SK-N-SH (cell line): Measurements from ENCODE around the gene CFAP251. TPM values are rescaled to one million over a fixed set of nuclear protein-coding genes. Genes with fewer than 3 reads are reported as not detected.

Experiments used
- CTCF ChIA-PET: fragments of 300-600, 350-600 bp; formaldehyde crosslinking; extraction: SDS; loops from one replicate; lab custom pipeline; 2021; lab: Yijun Ruan, JAX
- POLR2A ChIA-PET: fragments of 350-600 bp; sonication (Branson Sonifier 250); formaldehyde crosslinking; extraction: SDS; loops from one replicate; lab custom pipeline; 2020; ENCODE audit warnings: antibody characterized with exemption, inconsistent platforms; lab: Yijun Ruan, JAX
- DNase-seq: peaks from one replicate; pipeline ENCODE4 v3.0.0; 2012
- H2AFZ ChIP-seq: fragments of 200-600 bp; sonication (generic); 2 replicates; pipeline ENCODE4 v1.8.1; 2016; ENCODE audit warnings: antibody characterized with exemption, mild to moderate bottlenecking, low read depth
- H3F3A ChIP-seq: fragments of 200-600 bp; sonication (generic); replicated peaks from 2 replicates; pipeline ENCODE3; 2016; ENCODE audit warnings: antibody characterized with exemption, mild to moderate bottlenecking; ENCODE audit not compliant: insufficient read depth
- H3K27ac ChIP-seq, 2 experiments: fragments of 200-500 bp in 1 of 2; fragments of 200-600 bp in 1 of 2; sonication (Bioruptor generic) in 1 of 2; sonication (generic), shearing (Covaris generic) in 1 of 2; 2 replicates each; pipeline versions ENCODE4 v1.5.1 to v1.6.1; 2014 to 2016; ENCODE audit warnings: low read depth in 2 of 2, inconsistent platforms in 1 of 2, low read length in 1 of 2, mild to moderate bottlenecking in 1 of 2, mixed read lengths in 1 of 2
- H3K27me3 ChIP-seq: fragments of 200-600 bp; sonication (generic), shearing (Covaris generic); 2 replicates; pipeline ENCODE4 v1.6.1; 2016; ENCODE audit warnings: mixed run types; ENCODE audit not compliant: insufficient read depth
- H3K36me3 ChIP-seq, 2 experiments: fragments of 200-500 bp in 1 of 2; fragments of 200-600 bp in 1 of 2; sonication (Bioruptor generic) in 1 of 2; sonication (generic) in 1 of 2; replicated peaks in 1 of 2; 2 replicates each; pipeline versions ENCODE3 to v1.5.1; 2014 to 2016; ENCODE audit warnings: low read length in 1 of 2, mild to moderate bottlenecking in 1 of 2; ENCODE audit not compliant: insufficient read depth in 2 of 2, control insufficient read depth in 1 of 2
- H3K4me1 ChIP-seq, 2 experiments: fragments of 200-500 bp in 1 of 2; fragments of 200-600 bp in 1 of 2; sonication (Bioruptor generic) in 1 of 2; sonication (generic), shearing (Covaris generic) in 1 of 2; 2 replicates each; pipeline versions ENCODE4 v1.5.1 to v1.6.1; 2014 to 2016; ENCODE audit warnings: low read depth in 1 of 2, low read length in 1 of 2, mixed run types in 1 of 2; ENCODE audit not compliant: insufficient read depth in 2 of 2, control insufficient read depth in 1 of 2
- H3K4me2 ChIP-seq: fragments of 200-600 bp; sonication (generic), shearing (Covaris generic); 2 replicates; pipeline ENCODE4 v1.6.1; 2017; ENCODE audit warnings: mixed run types
- H3K4me3 ChIP-seq, 2 experiments: fragments of 200-500 bp in 1 of 2; fragments of 200-600 bp in 1 of 2; sonication (Bioruptor generic) in 1 of 2; sonication (generic), shearing (Covaris generic) in 1 of 2; 2 replicates each; pipeline versions ENCODE4 v1.5.1 to v1.8.1; 2014 to 2016; ENCODE audit warnings: low read depth in 2 of 2, inconsistent platforms in 1 of 2, low read length in 1 of 2, mild to moderate bottlenecking in 1 of 2, mixed read lengths in 1 of 2, moderate library complexity in 1 of 2
- H3K79me2 ChIP-seq: fragments of 200-600 bp; sonication (generic); 2 replicates; pipeline ENCODE4 v1.8.1; 2017; ENCODE audit warnings: mild to moderate bottlenecking; ENCODE audit not compliant: insufficient read depth
- H3K9ac ChIP-seq: fragments of 200-600 bp; sonication (generic); 2 replicates; pipeline ENCODE4 v1.6.1; 2017; ENCODE audit warnings: mixed run types
- H3K9me2 ChIP-seq: fragments of 200-600 bp; sonication (generic); 2 replicates; pipeline ENCODE4 v1.6.1; 2017; ENCODE audit warnings: mixed run types
- H3K9me3 ChIP-seq: fragments of 200-600 bp; sonication (generic); 2 replicates; pipeline ENCODE4 v1.6.1; 2017; ENCODE audit warnings: mixed run types, mild to moderate bottlenecking, moderate library complexity
- H4K20me1 ChIP-seq: fragments of 200-600 bp; sonication (generic); 2 replicates; pipeline ENCODE4 v1.6.1; 2017; ENCODE audit warnings: mild to moderate bottlenecking, mixed run types; ENCODE audit not compliant: insufficient read depth
- FOXM1 ChIP-seq: IDR thresholded peaks from 2 replicates; pipeline ENCODE4 v1.4.0; 2012; ENCODE audit warnings: low read depth, mild to moderate bottlenecking
- IRF3 ChIP-seq: fragments of 150-350 bp; IDR thresholded peaks from 2 replicates; pipeline ENCODE4 v1.6.1; 2016; ENCODE audit warnings: mild to moderate bottlenecking, low read depth, low read length
- NRF1 ChIP-seq: IDR thresholded peaks from 2 replicates; pipeline ENCODE4 v1.6.1; 2012; ENCODE audit warnings: low read depth, mild to moderate bottlenecking, low read length
- RAD21 ChIP-seq: IDR thresholded peaks from 2 replicates; pipeline ENCODE4 v1.6.1; 2012; ENCODE audit warnings: mild to moderate bottlenecking, low read length
- SMC3 ChIP-seq: IDR thresholded peaks from 2 replicates; pipeline ENCODE4 v1.6.1; 2012; ENCODE audit warnings: low read depth, low read length, improper control_type of control experiment
- TAF1 ChIP-seq: IDR thresholded peaks from 2 replicates; pipeline ENCODE4 v1.6.1; 2012; ENCODE audit warnings: low read depth, mild to moderate bottlenecking, low read length, moderate library complexity, borderline replicate concordance
- TEAD4 ChIP-seq: IDR thresholded peaks from 2 replicates; pipeline ENCODE4 v1.4.0; 2012; ENCODE audit warnings: mild to moderate bottlenecking, borderline replicate concordance; ENCODE audit not compliant: insufficient read depth
- WGBS: methylation state at CpG from one replicate; pipeline ENCODE4 v1.1.6; 2017; ENCODE audit warnings: low lambda C conversion rate; 5-methylcytosine and 5-hydroxymethylcytosine counted together
- polyA plus RNA-seq, 3 experiments: library from polyadenylated mRNA; depleted of rRNA; stranded (reverse); fragments of >200 nt; gene quantifications; 2 replicates each; pipeline ENCODE4 v1.2.3, GENCODE V29; 2012
- TF ChIP-seq, protein P1 (sequence below): fragments of 200-600 bp; sonication (generic); IDR thresholded peaks from 2 replicates; pipeline ENCODE4 v1.6.1; 2017; ENCODE audit warnings: antibody characterized with exemption, mild to moderate bottlenecking, moderate library complexity

CFAP251 gene
- polyA plus RNA-seq, 1 of the 3 experiments (the other 2 are of a cell fraction) = 5.7 TPM

DNA sequence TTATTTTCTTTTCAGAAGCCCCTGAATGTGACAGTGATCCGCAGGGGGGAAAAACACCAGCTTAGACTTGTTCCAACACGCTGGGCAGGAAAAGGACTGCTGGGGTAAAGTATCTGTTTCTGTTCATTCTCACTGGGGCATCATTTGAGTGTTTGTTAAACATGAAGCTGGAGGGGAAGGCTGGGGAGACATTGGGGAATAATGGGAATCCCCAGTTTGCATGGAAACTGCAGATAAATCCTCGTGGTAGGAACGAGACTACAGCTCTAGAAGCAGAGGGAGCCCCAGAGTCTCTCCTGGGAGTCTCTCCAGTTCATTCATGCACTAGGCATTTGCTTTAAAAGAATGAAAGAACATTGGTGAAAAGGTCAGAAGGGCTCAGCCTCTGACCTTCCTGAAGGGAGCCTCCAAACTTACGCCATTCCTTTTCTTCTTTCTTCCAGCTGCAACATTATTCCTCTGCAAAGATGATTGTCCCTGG is 2.5 kb upstream of the CFAP251 start:
- POLR2A ChIA-PET = no interaction called here
- Histone ChIP-seq H3K36me3 (peaks cover 34 to 66% of the 10 kb centered on the region in 2 experiments), H3F3A (peaks cover 19% of the 10 kb centered on the region), H3K27me3 (no peaks in the 10 kb centered on the region), H3K9me3 (no peaks in the 10 kb centered on the region), H2AFZ (no peak overlapping the region), H3K9ac (0 out of 2 replicates have a peak overlapping the region, but pooled peaks have one; percentile 4), H3K4me3 (no peak overlapping the region), H3K79me2 (peaks cover 21% of the 10 kb centered on the region), H4K20me1 (no peaks in the 10 kb centered on the region), H3K4me1 (peaks cover 0 to 9% of the 10 kb centered on the region in 2 experiments; a peak in 1 of 4 replicates), H3K27ac (no peak overlapping the region; a peak in 1 of 4 replicates), H3K4me2 (no peak overlapping the region), H3K9me2 (no peaks in the 10 kb centered on the region)
- TF ChIP-seq, protein P1, sequence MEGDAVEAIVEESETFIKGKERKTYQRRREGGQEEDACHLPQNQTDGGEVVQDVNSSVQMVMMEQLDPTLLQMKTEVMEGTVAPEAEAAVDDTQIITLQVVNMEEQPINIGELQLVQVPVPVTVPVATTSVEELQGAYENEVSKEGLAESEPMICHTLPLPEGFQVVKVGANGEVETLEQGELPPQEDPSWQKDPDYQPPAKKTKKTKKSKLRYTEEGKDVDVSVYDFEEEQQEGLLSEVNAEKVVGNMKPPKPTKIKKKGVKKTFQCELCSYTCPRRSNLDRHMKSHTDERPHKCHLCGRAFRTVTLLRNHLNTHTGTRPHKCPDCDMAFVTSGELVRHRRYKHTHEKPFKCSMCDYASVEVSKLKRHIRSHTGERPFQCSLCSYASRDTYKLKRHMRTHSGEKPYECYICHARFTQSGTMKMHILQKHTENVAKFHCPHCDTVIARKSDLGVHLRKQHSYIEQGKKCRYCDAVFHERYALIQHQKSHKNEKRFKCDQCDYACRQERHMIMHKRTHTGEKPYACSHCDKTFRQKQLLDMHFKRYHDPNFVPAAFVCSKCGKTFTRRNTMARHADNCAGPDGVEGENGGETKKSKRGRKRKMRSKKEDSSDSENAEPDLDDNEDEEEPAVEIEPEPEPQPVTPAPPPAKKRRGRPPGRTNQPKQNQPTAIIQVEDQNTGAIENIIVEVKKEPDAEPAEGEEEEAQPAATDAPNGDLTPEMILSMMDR = no peak
- TF ChIP-seq FOXM1 = no peak
- no peak for TF ChIP-seq IRF3
- no peak for TF ChIP-seq NRF1
- TF ChIP-seq TEAD4 = no peak
- CTCF ChIA-PET = interaction anchor here (1.4 kb wide), 1 partner anchor 27 kb away, joined by 4 read pairs; the partner anchor contains the start of gene PSMD9
- no peak for DNase-seq
- 72% methylated on average over 5 of the region's 5 CpGs for WGBS

DNA sequence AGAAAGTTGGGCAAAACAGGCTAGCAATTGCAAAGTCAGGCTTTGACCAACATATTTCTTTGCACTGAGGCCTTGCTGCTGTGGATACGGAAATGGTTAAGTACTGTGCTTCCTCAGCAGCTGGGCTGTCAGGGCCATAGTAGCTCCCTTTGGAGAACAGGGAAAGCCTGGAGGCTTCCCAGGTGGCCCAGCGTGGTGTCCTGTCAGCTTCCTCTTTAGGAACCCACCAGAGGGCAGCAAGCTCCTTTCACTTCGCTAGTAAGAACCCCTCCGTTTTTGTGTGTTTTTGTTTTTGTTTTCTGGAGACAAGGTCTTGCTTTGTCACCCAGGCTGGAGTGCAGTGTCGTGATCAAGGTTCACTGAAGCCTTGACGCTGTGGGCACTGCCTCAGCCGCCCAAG is 1.7 kb upstream of the CFAP251 start:
- Histone ChIP-seq H3K79me2 (peaks cover 19% of the 10 kb centered on the region), H3K4me1 (peaks cover 0 to 9% of the 10 kb centered on the region in 2 experiments; a peak in 1 of 4 replicates), H4K20me1 (no peaks in the 10 kb centered on the region), H3F3A (peaks cover 15% of the 10 kb centered on the region), H2AFZ (no peak overlapping the region), H3K4me3 (no peak overlapping the region), H3K9me2 (no peaks in the 10 kb centered on the region), H3K36me3 (peaks cover 34 to 57% of the 10 kb centered on the region in 2 experiments), H3K27ac (peak overlapping the region in 1 of 2 experiments; percentile 28; a peak in 1 of 4 replicates), H3K4me2 (no peak overlapping the region), H3K9me3 (no peaks in the 10 kb centered on the region), H3K9ac (no peak overlapping the region), H3K27me3 (no peaks in the 10 kb centered on the region)
- 91% methylated on average over 7 of the region's 7 CpGs for WGBS
- CTCF ChIA-PET = interaction anchor here (0.7 to 1.4 kb wide), 2 partner anchors 28 to 123 kb away, joined by 4 to 6 read pairs; partner anchors contain the start of genes PSMD9 and RHOF
- POLR2A ChIA-PET = no interaction called here
- peak; percentile 34 for DNase-seq
- TF ChIP-seq, protein P1 = peak; percentile 52
- TF ChIP-seq SMC3 (peak; percentile 29), TAF1 (no peak), RAD21 (peak; percentile 47)
